Stimulated activated CD4-positive, alpha-beta T cell treated with anti-CD3 and anti-CD28 coated beads, TNF-alpha, amount 100 ng/mL, for 1 hour (primary cell): ENCODE data around the gene NADSYN1.
"Not testable (repeated sequence)": the region's sequence is repeated elsewhere in the genome, so short reads cannot be mapped to it uniquely, and the experiment has no call there.

Experiments used
- DNase-seq, 3 donors: peaks; one replicate each; pipeline ENCODE4 v3.0.0-alpha.2; 2020; ENCODE audit warnings: low read depth in 3 of 3, low spot score in 1 of 3

NADSYN1 gene

GRCh38 chr11:71453037-71453917 is at the start of gene NADSYN1:
NADSYN1 (plus strand) TSS chr11:71453203; CDS start chr11:71453297, 94 bp downstream.
- peak; percentile 82 to 91 (median 84) for DNase-seq

GRCh38 chr11:71404209-71404608 is 48.8 kb upstream of the NADSYN1 start:
- no peak for DNase-seq

GRCh38 chr11:71406681-71407080 is 46.3 kb upstream of the NADSYN1 start:
- DNase-seq, result no peak

GRCh38 chr11:71407356-71407755 is 45.6 kb upstream of the NADSYN1 start:
- DNase-seq, result no peak

- no peak for DNase-seq
Observed at GRCh38 chr11:71408826-71409225, 44.2 kb upstream of the NADSYN1 start.

- DNase-seq, result no peak
Observed at GRCh38 chr11:71410363-71410966, 42.5 kb upstream of the NADSYN1 start.

GRCh38 chr11:71414645-71415044 is 38.4 kb upstream of the NADSYN1 start:
- DNase-seq, result no peak

GRCh38 chr11:71418643-71419042 is 34.4 kb upstream of the NADSYN1 start:
- DNase-seq, result no peak

- no peak for DNase-seq
Observed at GRCh38 chr11:71420455-71421241, 32.4 kb upstream of the NADSYN1 start.

- DNase-seq, result no peak
Observed at GRCh38 chr11:71421392-71421950, 31.5 kb upstream of the NADSYN1 start.

- DNase-seq, result not testable (repeated sequence)
Observed at GRCh38 chr11:71422318-71422717, 30.7 kb upstream of the NADSYN1 start.

GRCh38 chr11:71423181-71423790 is 29.7 kb upstream of the NADSYN1 start:
- no peak for DNase-seq

GRCh38 chr11:71425409-71425808 is 27.6 kb upstream of the NADSYN1 start:
- DNase-seq, result no peak

GRCh38 chr11:71425860-71426259 is 27.1 kb upstream of the NADSYN1 start:
- DNase-seq, result no peak

- no peak for DNase-seq
Observed at GRCh38 chr11:71426413-71426812, 26.6 kb upstream of the NADSYN1 start.

GRCh38 chr11:71428861-71429435 is 24.1 kb upstream of the NADSYN1 start:
- DNase-seq, result no peak

GRCh38 chr11:71429701-71430100 is 23.3 kb upstream of the NADSYN1 start:
- DNase-seq, result no peak

- DNase-seq, result no peak
Observed at GRCh38 chr11:71430166-71430565, 22.8 kb upstream of the NADSYN1 start.

GRCh38 chr11:71431271-71431670 is 21.7 kb upstream of the NADSYN1 start:
- DNase-seq, result no peak

- DNase-seq, result no peak
Observed at GRCh38 chr11:71432761-71433647, 20.0 kb upstream of the NADSYN1 start.
